ENCODE data around the gene MTPN.

Gene MTPN

DNA sequence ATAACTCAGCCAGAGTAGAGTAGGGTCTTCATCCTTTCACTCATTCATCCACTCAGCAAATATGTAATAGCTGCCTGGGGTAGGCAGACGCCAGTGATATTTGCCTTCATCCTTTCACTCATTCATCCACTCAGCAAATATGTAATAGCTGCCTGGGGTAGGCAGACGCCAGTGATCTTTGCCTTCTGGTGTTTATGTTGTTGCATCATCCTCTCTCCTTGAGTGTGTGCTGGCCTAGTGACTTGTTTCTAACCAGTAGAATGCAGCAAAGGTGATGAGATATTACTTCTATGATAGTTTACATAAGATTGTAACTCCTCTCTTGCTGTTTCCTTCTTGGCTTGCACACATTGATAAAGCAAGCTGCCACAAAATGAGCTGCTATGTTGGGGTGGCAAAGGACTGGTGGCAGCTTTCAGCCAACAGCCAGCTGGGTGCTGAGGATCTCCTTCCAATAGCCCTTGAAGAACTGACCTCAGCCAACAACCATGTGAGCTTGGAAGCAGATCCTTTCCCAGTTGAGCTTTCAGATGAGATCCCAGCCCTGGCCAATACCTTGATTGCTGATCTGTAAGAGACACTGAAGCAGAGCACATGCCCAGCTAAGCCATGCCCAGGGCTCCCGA is 23.2 kb upstream of the MTPN start:
- TF ChIP-seq, protein P1, sequence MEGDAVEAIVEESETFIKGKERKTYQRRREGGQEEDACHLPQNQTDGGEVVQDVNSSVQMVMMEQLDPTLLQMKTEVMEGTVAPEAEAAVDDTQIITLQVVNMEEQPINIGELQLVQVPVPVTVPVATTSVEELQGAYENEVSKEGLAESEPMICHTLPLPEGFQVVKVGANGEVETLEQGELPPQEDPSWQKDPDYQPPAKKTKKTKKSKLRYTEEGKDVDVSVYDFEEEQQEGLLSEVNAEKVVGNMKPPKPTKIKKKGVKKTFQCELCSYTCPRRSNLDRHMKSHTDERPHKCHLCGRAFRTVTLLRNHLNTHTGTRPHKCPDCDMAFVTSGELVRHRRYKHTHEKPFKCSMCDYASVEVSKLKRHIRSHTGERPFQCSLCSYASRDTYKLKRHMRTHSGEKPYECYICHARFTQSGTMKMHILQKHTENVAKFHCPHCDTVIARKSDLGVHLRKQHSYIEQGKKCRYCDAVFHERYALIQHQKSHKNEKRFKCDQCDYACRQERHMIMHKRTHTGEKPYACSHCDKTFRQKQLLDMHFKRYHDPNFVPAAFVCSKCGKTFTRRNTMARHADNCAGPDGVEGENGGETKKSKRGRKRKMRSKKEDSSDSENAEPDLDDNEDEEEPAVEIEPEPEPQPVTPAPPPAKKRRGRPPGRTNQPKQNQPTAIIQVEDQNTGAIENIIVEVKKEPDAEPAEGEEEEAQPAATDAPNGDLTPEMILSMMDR (IDR thresholded peaks at IDR 0.05; ENCODE audit: borderline replicate concordance, insufficient read depth, low read depth, low read length) = no peak
- no peak overlapping the region for H3K4me3 ChIP-seq (ENCODE audit: low read depth, low read length)

DNA sequence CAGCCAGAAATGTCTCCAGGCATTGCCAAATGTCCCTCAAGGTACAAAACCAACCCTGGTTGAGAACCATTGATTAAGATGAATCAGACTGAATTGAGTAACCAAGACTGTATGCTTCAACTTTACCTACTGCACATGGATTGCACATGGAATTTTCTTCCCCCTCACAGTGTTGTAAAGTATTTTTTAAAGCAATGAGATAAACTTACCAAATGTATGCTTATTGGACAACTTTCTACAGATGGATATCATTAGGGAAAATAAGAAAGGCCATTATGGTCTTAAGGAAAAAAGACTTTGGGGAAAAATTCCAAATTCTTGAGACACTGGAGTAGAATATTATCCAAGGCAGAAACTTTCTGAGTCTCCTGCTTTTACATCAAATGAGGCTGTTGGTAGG is 20.9 kb upstream of the MTPN start:
- TF ChIP-seq, protein P1 (IDR thresholded peaks at IDR 0.05; ENCODE audit: borderline replicate concordance, insufficient read depth, low read depth, low read length) = no peak
- H3K4me3 ChIP-seq (ENCODE audit: low read depth, low read length) = no peak overlapping the region

DNA sequence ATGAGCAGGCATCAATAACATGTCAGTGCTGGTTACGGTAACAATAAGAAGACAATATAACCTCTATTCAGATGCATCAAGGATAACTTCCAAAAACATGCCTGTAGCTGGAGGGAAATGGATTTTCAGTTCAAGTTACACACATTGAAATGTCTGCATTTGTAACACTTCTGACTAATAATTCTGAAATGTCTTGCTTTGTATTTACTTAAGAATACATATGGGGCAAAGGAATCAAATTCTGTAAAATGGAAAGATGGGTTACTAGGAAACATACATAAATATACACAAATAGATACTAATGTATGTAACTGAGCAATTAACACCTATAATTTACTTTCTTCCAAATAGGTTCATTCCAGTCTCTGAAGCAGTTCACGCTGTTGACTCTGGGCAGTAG is 18.6 kb upstream of the MTPN start:
- TF ChIP-seq, protein P1 (IDR thresholded peaks at IDR 0.05; ENCODE audit: borderline replicate concordance, insufficient read depth, low read depth, low read length) = no peak
- no peak overlapping the region for H3K4me3 ChIP-seq (ENCODE audit: low read depth, low read length)

DNA sequence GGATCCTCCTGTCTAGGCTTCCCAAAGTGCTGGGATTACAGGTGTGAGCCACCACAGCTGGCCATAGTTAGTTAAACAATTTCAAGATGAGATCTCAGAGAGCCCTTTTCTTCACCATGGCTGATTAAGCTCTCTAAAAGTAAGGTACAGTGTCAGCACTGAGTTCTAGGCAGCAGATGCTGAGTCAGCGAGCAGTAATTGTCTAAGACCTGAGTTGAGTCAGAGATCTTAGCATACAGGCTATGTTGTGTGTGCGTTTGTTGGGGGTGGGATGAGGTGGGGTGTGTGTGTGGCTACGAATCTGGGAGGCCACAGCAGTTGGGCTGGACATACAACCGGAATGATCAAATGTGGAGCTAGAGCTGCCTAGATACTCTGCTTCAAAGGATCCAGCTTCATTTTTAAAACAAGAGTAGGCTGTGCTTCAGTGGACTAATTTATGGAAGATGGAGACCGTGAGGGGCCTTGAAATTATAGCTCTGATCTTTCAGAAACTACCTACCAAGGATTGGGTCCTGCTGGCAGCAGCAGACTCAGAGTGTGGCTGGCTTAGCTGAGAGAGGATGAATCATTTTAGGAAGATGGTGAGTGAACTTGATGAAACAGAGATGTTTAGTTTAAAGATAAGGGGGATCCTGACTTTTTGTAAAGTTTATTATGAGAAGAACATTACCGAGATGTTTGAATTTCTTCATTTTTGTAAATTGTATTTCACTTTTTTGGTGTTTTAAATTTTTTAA is 17.5 kb upstream of the MTPN start:
- no peak overlapping the region for H3K4me3 ChIP-seq (ENCODE audit: low read depth, low read length)
- TF ChIP-seq, protein P1 (IDR thresholded peaks at IDR 0.05; ENCODE audit: borderline replicate concordance, insufficient read depth, low read depth, low read length) = no peak

DNA sequence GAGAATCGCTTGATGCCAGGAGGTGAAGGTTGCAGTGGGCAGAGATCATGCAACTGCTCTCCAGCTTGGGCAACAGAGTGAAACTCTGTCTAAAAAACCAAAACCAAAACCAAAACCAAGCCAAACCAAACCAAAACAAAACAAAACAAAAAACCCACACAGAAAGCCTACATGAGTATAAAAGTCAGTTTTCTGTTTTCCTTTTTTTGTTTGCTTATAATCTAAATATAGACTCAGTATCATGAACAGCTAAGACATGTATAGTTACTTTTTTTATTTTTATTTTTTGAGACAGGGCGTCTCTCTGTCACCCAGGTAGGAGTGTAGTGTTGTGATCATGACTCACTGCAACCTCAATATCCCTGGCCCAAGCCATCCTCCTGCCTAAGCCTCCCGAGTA is 16.8 kb upstream of the MTPN start:
- H3K4me3 ChIP-seq (ENCODE audit: low read depth, low read length) = no peak overlapping the region
- TF ChIP-seq, protein P1 (IDR thresholded peaks at IDR 0.05; ENCODE audit: borderline replicate concordance, insufficient read depth, low read depth, low read length) = no peak

DNA sequence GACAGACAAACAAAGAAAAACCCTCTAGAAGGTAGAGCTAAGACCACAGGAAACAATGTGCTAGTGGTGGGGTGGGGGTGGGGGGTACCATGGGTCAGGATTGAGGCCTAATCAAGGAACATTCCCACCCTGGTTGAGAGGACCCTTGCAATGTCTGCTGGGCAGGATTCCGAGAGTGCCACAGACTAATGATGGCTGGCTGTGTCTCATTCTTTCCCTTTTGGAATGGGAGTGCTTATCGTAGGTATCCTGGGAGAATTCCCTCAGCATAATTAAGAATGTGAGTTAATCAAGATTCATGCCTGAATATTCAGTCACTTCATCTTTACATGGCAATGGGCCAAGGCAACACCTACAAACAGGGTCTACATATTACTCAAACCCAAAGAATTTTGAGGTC is 14.7 kb upstream of the MTPN start:
- H3K4me3 ChIP-seq (ENCODE audit: low read depth, low read length) = no peak overlapping the region
- TF ChIP-seq, protein P1 (IDR thresholded peaks at IDR 0.05; ENCODE audit: borderline replicate concordance, insufficient read depth, low read depth, low read length) = no peak

DNA sequence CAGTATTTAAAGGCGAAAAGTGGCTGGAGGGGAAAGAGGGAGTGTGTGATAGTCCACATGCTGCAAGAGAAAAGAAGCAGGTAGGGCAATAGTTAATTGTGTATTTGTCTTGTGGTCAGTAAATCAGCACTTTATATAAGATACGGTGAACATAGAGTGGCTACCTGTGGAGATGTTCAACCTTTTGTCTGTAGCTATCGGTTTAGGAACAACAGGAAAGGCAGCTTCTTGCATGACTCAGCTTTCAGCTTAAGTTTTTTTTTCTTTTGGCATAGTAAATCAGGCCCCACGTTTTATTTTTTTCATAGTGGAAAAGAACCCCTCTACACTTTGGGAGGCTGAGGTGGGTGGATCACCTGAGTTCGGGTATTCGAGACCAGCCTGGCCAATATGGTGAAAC is 14.2 kb upstream of the MTPN start:
- TF ChIP-seq, protein P1 (IDR thresholded peaks at IDR 0.05; ENCODE audit: borderline replicate concordance, insufficient read depth, low read depth, low read length) = no peak
- H3K4me3 ChIP-seq (ENCODE audit: low read depth, low read length) = no peak overlapping the region
